Measurements from ENCODE around the gene COL9A1. TPM values are rescaled to one million over a fixed set of nuclear protein-coding genes. Genes with fewer than 3 reads are reported as not detected.

The COL9A1 gene
- polyA plus RNA-seq, 1 donor, result 33.0 TPM

DNA sequence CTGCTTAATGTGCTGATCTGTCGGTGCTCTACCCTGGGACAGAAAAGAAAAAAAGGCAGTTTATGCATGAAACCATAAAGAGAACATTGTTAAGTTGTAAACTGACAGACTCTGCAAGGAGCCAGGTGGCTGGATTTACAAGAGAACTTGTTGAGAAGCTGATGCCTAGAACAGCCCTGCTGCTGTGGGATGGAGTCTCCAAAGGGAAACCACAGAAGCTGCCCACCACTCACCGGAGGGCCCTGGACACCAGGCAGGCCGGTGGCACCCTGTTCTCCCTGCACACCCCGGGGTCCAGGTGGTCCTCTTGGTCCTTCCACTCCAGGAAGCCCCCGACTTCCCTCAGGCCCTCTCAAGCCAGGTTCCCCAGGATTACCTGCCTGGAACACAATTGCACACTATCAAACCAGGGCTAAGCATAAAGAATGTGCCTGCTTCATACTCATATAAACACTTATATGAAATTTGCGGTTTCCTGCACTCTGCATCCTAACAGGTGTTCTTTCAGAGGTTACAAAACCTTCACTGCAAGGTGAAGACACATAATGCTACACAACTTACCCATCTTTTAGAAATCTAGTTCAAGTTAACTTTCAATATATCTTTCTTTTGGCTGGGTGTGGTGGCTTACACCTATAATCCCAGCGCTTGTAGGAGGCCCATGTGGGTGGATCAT lies 68.2 kb downstream of the COL9A1 start:
- no peak for DNase-seq

DNA sequence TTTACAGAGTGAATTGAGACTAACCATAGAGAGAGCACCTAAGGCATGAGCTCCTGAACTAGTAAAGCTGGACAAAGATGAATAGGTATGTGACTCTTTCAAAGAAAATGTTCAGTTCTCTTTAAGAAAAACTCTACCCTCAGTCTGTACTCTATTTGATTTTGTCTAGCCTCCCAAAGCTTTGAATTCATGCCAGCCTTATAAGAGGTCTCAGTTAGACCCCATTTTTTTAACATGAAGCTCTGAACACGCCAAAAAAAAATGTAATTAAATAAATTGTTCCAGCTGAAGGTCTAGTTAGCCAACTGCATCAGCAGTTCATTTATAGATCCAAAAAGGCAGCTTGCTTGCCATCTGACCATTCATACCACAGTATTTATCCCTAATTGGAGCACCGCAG lies 71.6 kb downstream of the COL9A1 start:
- no peak for DNase-seq

DNA sequence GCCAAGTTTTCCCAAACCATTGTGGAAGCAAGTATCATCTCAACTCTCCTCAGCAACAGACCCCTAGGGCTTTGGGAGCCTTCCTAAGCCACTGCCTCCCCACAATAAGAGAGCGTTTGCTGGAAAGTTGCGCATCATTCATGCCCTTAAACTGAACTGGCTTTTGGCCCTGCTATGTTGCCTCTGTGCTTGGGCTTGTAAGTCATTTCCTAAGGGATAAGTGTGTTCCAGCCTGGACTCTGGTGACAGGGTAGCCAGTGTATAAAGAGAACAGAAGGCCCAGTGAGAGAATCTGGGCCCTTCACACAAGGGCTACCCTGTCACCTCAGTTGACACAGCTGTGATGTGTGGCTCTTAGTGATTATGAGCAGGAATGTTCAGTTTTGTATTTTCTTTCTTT lies 77.8 kb downstream of the COL9A1 start:
- DNase-seq, result no peak

DNA sequence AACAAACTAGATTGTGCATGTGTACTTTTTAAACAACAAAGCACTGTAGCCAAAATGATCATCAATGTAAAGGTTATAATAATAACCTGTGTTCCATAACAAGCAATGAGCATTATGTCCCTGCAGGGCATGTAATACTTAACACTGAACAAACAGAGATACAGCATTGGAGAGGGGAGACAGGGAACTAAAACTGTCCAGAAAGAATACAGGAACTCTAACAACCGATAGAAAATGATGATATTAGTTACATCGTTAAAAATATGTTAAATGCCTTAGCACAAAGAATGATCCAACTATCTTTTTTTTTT lies 80.5 kb downstream of the COL9A1 start:
- DNase-seq, result no peak

DNA sequence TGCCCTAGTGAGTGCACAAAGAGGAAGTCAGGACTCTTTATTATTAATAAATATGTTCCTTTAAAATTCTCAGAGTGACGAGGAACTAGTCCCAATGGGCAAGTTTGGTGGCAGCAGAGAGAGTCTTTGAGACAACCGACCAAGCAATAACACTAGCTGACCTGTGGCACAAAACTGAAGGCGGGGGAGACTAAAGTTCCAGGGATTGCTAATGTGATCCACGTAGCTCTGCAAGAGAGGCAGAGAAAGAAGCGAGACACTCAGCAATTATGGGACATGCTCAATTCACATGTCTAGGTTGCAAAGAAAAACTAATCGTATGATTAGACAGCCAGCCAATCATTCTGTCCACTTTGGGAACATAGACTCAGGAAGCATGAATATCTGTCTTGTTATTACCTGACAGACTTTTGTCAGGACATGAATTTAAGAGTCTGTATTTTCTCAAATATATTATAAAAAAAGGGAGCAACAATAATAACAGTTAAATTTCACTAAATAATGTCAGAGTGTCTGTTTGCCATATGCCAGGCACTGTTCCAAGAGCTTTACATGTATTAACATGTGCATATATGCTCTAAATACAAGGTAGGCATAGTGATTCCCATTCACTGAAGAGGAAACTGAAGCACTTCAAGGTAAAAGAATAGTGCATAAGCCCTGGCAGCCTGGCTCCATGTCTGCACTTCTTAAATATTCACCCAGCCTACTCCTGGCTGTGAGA lies 81.0 kb downstream of the COL9A1 start:
- no peak for DNase-seq

DNA sequence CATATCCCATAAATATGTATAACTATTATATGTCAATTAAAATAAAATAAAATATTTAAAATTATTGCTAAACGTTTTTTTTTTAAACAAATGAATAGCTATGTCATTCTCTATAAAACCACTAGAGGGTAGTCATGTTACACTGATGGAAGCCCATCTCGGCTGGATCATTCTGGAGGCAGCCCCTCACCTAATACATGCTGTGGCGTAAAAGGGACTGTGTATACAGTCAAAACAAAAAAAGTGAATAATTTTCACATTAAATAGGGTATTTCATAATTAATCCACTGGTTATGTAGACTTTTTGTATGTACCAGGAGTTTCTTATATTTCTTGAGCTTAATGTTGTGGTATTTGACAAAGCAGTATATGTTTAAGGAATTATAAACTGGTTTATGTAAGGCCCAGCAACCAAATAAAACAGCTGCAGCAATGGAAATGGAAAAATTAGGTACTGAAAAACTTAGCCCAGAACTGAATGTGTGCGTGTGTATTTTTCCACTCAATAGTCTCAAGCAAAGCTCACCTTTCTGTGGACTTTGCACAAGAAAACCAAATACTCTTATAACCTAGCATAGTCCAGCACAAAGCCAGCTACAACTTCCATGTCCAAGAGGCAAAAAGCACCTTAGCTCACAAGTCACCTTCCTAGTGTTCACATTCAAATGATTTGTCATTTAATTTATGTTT lies 81.7 kb downstream of the COL9A1 start:
- DNase-seq, result peak; percentile 39

DNA sequence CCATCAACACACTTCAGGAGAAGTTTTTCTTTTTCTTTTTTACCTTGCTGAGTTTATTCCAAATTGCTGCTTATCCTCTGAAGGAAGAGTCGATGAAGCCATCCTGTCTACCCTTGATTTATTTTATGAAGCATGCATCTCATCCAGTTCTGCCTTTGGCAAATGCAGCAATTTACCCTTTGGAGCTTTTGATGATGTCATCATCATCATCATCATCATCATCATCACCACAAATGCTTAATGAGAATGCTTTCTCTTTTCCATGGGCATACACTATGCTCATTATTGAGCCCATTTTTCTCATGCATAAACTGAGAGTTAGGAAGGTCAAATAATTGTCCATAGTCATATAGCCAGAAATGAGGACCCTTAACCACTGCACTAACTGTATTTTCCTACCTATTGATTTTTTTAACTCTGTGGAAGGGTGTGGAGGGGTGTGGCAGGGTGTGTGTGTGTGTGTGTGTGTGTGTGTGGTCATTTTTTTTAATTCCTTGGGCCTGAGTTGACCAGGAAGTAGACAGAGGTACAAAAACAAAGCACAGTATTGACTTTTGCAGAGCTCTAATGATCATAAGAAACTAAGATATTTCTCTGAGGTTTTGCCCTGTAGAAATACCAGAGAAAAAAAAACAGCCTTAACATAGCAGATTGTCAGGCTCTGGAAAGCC lies 82.8 kb downstream of the COL9A1 start:
- DNase-seq, result no peak

DNA sequence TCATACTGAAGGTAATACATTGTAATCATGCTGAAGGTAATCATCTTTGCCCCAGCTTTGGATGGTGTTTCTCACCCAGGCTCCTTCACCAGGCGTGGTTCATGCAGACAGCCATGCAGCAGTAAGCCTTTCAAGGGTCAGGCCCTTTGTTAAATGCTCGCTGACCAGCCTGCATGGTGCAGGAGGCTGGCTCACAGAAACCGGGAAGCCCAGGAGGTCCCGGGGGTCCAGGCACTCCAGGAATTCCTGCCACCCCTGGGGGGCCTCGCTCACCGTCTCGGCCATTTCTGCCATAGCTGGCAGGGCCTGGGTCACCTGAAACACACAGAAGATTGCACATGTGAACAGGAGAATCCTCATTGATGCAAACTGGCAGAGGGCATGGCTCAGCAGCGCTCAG lies 86.1 kb downstream of the COL9A1 start:
- DNase-seq, result no peak

DNA sequence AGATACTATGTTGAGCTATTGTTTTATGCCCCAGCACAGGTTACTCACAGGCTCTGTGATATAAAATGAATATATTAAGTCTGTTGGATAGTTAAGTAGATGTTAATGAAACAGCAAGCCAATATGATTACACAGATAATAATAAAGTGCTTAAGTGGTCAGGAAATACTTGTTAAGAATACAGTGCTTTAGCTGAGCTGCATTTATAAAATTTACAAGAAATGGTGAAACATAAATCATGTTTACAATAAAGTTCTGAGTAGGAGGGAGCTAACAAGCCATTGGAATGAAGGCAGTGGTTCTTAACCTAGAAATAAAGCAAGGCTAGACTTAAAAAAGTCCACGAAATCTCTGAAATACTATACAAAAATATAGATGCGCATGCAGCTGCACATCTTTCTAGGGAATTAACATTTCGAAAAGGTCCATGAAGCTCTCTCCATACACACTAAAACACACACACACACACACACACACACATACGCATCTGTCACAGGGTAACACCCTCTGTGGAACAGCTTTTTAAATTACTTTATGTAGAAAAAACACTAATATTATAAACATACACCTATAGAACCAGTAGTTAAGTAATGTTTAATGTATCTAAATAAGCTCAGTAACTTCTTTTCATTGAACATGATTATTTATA lies 87.3 kb downstream of the COL9A1 start:
- no peak for DNase-seq

DNA sequence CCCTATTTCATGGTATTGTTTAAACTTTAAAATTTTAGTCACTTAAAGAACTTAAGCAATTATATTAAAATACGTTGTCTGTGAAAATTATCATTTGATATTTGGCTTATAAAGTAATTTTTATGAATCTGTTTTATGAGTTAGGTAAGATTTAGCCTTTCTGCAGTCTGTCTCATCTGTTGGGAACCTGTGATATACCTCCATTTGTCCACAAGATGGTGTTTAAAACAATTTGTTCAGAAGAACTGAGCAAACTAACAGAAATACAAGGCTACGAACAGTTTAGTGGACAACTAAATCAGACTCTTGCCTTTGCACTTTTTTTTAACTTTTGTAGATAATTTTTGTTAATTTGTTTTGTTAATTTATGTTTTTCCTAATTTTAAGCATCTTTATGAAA lies 92.4 kb downstream of the COL9A1 start:
- DNase-seq, result no peak

DNA sequence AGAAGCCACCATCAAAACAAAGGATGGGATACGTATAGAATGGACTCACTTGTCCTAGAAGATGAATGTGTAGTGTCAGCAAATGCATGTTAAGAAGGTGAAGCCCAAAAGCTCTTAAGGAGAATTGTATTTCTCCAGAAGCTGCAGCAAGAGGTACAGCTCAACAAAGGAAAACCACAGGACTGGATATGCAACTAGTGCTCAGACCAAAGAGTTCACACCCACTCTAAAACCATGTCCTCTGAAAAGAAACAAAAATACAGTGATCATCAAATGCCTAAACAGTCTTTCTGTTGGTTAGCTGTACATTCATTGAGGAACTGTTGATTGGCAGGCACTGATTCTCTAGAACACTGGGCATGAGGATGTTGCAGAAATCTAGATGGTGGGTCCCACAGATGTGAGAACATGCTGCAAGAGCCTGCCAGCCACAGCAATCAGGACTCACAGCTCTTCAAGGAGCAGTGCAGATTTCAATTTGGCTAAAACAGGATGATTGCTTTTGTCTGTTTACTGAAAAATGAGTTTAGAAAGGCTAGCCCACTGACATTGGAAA lies 94.6 kb downstream of the COL9A1 start:
- DNase-seq, result no peak

DNA sequence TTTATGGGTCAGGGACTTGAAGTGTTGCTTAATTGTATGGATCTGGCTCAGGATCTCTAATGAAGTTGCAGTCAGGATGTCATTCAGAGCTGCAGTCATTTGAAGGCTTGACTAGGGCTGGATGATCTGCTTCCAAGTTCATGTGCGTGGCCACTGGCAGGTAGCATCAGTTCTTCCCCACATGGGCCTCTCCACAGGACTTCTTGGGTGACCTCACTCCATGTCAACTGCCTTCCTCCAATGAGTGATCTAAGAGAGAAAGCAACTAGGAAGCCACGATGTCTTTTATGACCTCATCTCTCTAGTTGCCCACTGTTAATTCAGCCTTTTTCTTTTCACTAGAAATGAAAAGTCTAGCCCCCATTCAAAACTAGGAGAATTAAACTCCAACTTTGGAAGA lies 104.1 kb downstream of the COL9A1 start:
- DNase-seq, result no peak

DNA sequence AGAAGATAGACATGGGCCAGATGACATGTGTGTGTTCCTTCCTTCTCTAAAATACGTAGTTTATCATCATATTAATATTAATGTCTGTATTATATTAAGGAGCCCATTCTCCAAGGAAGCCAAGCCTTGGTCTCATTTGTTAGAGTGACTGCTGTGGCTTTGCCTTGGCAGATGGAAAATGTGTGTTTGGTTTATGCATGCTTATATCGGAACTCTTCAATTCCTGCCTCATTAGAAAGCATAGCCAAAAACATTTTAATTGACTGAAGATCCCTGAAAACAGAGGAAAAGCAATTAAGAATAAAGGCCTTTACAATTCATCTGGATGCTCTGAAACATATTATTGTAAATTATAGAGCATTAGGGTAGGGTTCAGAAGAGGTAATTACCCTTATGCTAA lies 106.4 kb downstream of the COL9A1 start:
- no peak for DNase-seq

DNA sequence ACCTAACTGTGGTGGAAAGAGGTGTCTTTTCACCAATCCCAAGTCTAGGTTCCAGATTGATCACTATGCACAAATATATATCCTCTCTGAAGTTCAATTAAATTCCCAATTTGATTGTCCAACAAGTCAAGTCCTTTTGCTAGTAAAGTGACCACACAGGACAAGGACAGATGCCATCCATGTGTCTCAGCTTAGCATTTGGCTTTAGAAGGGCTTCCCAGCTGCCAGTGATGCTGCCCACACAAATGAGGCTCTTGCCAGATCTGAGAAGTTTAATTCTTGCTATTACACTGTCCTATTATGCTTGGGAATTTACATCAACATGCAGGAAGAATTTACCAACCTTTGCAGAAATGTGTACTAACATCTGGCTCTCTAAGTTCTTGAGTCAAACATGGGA lies 108.5 kb downstream of the COL9A1 start:
- DNase-seq, result no peak

DNA sequence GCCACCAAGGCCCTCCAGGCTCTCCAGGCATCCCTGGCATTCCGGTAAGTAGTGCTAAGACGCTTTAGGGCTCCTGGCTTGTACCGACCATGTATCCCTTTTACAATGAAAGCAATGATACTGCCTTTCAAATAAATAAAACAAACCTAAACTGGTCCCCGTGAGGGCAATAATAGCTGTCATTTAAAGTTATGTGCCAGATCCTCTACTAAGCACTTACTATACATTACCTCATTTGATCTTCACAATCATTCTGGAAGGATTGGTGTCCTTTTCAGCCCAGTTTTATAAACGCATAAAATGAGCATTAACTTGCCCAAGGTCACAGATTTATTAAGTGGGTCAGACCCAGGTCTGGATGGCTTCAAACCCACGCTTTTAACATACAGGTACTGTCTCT lies 114.7 kb downstream of the COL9A1 start:
- no peak for DNase-seq

DNA sequence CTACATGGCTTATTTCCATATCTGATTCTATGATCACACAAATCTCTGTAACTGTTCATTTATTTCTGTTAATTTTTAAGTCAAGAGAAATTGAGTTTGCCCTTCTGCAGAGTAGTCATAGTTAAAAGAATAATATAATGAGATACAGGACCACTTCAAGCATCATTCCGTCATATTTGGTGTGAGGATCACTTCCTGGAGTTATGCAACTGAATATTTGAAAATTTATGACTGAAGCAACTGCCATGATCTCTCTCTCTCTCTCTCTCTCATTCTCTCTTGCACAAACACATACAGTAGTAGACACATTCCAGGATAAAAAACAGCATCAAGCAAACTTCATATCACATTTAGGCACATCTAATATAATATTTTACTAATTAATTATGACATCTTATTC lies 116.4 kb downstream of the COL9A1 start:
- DNase-seq, result no peak

DNA sequence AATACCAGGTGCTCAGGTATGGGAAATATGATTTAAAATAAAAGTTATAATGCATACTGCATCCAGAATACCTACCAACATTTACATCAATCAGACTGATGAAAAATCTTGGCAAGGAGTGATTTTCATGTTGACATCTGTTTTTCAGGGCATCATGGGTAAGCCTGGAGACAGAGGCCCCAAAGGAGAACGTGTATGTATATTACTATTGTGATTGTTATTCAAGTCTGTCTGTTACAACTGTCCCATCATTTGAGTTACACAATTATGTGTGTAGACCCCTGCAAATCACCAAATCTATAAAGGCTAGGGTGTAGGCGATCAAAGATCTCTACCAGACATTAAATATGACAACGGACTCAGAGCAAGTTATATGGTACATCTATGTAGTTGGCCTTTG lies 118.2 kb downstream of the COL9A1 start:
- no peak for DNase-seq

DNA sequence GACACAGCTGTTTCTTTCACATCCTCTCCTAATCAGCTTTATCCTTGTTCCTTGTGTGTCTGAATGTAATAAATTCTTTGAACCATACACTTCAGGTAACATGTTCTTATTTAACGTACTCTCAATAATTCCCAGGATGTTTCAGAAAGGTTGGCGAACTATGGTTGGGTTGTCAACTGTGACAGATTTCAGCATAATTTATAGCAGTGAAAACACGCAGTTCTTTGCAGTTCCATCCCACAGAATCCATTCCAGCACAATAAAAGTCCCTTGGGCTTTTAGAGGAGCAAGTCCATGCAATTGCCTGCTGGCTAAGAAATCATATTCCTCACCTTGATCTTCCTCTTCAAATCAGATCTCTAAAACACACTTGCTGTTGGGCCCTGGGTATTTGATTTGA lies 119.3 kb downstream of the COL9A1 start:
- DNase-seq, result peak; percentile 6

DNA sequence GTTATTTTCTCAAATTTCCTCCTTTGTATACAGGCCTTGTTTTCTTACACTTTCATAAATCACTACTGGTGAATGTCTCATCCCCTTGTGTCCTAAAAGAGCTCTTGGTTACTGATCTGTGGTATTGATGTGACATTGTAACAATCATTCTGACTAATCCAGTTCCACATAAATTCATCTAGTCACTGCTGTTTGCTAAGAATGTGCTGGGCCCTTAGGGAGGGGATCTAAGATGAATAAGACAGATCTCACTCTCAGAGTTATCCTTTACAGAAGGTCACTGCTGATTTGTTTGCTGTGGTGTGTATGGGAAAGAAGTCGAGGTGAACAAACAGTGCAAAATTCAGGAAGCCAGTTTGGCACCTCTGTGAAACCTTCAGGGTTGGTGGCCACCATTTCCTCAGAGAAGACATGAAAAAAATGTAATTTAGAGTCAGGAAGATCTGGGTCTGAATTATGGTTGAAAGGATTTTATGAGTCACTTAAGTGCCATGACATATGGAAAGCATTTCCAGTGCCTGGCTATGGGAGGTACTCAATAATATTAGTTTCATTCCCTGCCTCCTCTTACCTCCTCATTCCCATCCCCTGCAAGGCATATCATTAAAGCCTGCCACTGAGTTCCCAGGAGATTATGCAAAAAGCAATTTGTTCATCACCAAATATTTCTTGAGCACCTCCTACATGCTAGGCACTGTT lies 121.8 kb downstream of the COL9A1 start:
- DNase-seq, result no peak

DNA sequence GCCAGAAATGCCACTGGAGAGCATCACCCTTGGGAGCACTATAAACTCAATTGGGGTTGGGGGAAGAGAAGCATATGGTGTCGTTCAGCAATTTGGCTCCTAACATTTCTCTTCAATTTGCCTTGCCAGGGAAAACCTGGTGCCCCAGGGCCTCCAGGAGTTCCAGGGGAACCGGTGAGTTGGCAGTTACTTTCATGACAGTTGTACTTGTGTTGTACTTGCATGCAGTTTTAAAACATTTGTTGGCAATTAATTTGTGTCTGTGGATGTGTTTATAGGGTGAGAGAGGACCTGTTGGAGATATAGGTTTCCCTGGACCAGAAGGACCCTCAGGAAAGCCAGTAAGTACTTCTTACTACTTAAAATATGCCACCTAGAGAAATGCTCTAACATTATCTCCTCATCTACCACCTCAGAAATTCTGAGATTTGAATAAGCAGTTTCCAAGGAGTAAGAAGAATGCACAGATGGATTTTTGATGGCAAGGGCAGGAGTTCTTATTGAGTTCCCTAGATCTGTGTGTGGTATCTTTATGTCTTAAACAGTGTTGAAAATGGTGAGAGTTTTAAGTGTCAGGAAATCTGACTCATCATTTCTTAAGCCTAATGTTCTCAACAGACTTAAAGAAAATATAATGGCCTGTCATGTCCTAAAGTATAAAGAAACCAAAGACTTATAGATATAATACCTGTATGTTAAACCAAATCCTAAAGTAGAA lies 122.5 kb downstream of the COL9A1 start:
- DNase-seq, result no peak
